Fibroblast of skin of right biceps (primary cell): ENCODE measurements around the gene ICAM1.

ENCODE experiments used
- DNase-seq: peaks from one replicate; pipeline ENCODE4 v3.0.0-alpha.2; 2013

ICAM1 gene

GRCh38 chr19:10328558-10329429 is 57.9 kb downstream of the ICAM1 start:
- no peak for DNase-seq

GRCh38 chr19:10329555-10329954 is 58.6 kb downstream of the ICAM1 start:
- no peak for DNase-seq

DNA sequence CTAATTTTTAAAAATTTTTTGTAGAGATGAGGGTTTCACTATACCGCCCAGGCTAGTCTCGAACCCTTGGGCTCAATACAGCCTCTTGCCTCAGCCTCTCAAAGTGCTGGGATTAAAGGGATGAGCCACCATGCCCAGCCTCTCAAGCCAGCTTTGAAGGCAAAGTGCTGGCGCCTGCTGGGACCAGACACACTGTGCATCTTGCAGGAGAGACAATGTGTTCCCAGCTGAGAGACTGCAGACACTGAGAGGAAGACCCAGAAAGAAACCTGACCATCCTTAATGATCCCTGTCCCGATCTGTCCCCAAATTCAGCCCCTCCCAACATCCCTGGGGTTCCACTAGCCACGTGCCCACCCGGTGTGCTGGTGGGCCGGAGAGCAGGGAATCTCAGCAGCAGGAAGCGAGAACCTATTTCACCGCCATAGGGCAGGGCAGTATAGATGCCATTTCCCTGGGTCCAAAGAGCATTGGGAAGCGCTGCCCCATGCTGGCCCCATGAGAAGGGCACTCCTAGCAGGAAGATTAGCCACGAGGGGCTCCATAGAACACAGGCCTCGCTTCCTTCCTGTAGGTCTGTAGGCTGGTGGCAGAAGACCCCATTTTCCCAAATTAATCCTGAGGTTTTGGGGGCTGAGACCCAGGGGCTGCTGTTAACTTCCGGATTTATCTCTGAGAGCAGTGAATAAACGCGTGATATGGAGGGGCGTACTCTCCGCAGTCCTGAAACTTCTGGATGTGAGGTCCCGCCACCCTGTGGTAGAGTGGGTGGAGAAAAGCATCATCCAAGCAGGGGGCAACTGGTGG is 61.4 kb downstream of the ICAM1 start:
- no peak for DNase-seq

- DNase-seq, result peak; percentile 98
Measured at GRCh38 chr19:10332965-10333757, 62.2 kb downstream of the ICAM1 start, which contains the start of gene RAVER1. Gene RAVER1, minus strand, starts transcription at chr19:10333529. Its CDS starts 22 bp downstream, at chr19:10333507.

GRCh38 chr19:10333758-10334587 is 63.1 kb downstream of the ICAM1 start:
- no peak for DNase-seq

DNA sequence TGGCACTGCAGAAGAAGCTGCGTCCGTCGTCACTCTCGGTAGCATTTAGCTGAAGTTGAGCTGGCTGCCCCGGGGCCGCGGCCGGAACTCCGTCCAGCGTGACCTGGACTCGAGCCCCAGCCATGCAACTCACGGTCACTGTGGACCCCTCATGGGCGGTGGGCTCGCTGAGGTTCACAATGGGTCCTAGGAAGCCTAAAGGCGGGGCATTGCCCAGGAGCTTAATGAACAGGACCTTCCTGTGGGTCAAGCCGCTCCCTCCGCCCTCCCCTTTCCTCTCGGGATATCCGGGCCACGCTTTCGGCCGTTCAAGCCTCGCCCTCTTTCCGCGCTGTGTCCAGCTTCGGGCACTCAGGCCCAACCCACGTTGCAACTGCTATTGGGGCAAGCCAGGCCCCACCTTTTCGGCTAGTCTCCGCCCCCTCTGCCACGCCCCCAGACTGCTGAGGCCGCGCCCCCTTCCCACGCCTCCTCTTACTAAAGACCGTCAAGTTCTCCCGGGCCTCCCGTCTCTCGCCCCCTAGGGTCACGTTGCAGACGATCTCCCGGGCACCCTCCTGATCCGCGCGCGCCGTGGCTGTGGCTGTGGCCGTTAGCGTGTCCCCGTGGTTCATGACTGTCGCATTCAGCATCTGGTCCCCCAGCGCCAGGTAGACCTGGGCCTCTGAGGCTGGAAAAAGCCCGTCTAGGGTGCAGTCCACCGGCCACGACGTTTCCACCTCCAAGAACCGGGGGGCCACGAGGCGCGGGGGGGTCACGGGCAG is 63.9 kb downstream of the ICAM1 start:
- peak; percentile 87 for DNase-seq

DNA sequence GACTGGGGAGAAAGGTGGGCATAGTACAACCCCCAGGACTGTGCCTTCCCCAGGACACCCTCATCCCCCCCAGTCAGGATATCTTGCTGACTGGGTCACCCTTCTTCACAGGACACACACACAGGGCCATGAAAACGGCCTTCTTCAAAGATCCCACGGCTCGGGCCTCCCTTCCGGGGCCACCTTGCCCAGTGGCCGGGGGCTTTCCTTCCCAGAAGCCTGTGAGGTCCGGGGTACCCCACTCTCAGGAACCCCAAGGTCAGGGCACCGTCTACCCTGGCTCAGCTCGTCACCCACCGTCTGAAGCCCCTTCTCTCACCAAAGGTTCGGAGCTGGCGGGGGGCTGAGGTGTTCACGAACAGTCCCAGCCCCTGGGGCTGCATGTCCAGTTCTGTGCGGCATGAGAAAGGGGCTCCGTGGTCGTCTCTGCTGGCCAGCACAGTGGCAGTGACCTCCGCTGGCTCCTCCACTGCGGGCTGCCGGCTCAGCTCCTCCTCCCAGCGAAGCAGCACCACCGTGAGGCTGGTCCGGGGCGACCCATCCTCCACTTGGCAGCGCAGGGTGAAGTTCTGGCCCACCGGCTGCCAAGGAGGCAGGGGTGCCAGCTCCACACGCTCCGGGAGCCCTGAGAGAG is 64.5 kb downstream of the ICAM1 start:
- DNase-seq, result no peak
